VCaP (cell line): Measurements from ENCODE around the gene COG5.

Source experiments
- H3K27ac ChIP-seq: fragments of 450-650 bp; 2 replicates; pipeline ENCODE4 v1.5.1; 2017
- TF ChIP-seq, protein P1 (sequence below): fragments of 450-650 bp; conservative IDR thresholded peaks from 2 replicates; pipeline ENCODE4 v1.5.1; 2017; ENCODE audit warnings: mild to moderate bottlenecking, moderate library complexity

COG5 gene

DNA sequence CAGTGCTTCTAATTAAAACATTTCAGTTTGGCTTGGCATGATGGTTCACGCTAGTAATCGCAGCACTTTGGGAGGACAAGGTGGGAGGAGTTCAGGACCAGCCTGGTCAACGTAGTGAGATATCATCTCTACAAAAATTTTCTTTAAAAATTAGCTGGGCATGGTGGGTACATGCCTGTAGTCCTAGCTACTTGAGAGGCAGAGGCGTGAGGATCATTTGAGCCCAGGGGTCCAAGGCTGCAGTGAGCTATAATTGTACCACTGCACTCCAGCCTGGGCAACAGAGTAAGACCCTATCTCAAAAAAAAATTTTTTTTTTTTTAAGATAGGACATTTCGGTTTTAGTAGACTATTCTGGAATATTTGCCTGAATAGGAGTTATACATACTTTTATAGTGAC is 382.5 kb downstream of the COG5 start:
- no peak overlapping the region for H3K27ac ChIP-seq
- TF ChIP-seq, protein P1, sequence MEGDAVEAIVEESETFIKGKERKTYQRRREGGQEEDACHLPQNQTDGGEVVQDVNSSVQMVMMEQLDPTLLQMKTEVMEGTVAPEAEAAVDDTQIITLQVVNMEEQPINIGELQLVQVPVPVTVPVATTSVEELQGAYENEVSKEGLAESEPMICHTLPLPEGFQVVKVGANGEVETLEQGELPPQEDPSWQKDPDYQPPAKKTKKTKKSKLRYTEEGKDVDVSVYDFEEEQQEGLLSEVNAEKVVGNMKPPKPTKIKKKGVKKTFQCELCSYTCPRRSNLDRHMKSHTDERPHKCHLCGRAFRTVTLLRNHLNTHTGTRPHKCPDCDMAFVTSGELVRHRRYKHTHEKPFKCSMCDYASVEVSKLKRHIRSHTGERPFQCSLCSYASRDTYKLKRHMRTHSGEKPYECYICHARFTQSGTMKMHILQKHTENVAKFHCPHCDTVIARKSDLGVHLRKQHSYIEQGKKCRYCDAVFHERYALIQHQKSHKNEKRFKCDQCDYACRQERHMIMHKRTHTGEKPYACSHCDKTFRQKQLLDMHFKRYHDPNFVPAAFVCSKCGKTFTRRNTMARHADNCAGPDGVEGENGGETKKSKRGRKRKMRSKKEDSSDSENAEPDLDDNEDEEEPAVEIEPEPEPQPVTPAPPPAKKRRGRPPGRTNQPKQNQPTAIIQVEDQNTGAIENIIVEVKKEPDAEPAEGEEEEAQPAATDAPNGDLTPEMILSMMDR, result no peak

DNA sequence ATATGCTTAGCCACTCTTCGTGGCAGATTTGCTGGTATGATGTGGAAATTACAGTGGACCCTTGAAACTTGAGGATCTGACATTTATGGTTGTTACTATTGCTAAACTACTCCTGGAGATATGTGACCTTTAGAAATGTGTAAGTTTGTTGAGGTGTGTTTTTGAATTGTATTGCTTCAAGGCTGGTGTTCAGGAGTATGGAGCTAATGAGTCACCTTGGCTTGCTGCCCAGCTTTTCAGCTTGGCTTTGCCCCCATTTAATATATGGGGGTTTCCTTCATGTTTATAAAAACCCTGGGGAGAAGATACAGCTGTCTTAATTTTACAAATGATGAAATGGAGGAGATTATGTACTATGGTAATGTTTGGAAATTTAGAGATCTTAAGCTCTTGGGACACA is 383.3 kb downstream of the COG5 start:
- H3K27ac ChIP-seq, result no peak overlapping the region
- TF ChIP-seq, protein P1, result no peak

DNA sequence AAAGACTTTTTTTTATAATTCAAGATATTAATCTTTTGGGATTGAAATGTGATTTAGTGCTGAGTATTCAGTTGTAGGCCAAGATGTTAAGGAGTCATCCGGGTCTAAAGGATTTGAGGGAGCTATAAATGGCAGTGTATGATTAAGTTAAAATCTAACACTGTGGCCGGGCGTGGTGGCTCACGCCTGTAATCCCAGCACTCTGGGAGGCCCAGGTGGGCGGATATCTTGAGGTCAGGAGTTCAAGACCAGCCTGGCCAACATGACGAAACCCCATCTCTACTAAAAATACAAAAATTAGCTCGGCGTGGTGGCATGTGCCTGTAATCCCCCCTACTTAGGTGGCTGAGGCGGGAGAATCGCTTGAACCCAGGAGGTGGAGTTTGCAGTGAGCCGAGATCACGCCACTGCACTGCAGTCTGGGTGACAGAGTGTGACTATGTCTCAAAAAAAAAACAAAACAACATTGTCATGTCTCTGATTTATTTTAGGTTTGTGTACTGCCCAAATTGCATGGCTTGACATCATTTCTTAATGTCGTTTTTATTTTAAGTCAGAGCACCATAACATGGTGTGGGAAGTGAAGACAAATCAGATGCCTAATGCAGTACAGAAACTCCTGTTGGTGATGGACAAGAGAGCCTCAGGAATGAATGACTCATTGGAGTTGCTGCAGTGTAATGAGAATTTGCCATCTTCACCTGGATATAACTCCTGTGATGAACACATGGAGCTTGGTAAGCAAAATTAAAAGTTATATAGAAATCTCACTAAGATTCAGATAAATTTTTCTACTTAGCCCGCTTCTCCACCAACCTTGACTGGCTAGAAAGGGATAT is 384.2 kb downstream of the COG5 start:
- TF ChIP-seq, protein P1, result no peak
- H3K27ac ChIP-seq, result no peak overlapping the region

DNA sequence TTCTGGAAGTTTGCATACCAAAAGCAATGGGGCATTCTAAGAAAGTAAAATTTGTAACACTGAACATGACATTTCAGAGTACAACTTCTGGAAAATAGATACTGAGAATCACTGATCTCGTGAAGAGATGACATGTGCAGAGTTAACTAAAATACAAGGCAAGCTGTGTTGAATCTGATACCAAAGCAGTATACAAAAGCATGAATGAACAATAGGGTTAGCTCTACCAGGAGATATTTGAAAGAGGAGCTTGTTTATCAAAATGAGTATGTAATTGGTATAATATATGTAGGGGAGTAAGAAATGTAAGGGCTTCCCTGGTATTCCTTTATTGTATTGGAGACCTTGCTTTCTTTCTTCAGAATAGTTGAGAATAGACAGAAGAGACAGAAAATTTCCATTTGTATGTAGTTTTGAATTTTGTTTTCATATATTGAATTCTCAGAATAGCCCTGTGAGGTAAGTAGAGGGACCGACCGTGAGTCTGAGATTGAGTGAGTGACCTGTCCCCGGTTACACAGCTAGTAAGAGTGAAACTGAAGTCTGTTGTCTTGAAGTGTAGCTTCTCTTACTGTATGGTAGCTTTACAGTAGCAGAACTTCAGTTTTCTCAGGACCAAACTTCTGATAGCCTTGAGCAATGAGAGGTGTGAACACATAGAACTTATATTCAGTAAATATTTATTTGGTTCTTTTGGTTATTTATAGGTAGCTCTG is 389.9 kb downstream of the COG5 start:
- no peak overlapping the region for H3K27ac ChIP-seq
- TF ChIP-seq, protein P1, result no peak

DNA sequence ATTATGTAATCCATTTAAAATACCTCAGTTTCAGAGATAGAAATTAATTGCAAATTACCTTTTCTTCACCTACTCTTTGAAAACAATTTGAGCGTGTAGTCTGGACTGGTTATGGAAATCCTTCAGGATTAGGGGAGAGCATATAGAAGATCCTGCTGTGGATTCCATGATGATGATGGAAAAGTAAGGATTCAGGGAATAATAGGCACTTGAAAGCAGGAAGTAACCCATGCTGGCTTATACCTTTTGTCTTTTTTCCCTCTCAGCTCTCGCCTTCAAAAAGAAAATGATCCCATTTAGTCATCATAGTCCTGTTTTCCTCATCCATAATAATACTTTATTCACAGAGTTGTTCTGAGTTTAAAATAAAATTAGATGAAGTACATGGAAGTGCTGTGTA is 390.5 kb downstream of the COG5 start:
- TF ChIP-seq, protein P1, result no peak
- no peak overlapping the region for H3K27ac ChIP-seq

DNA sequence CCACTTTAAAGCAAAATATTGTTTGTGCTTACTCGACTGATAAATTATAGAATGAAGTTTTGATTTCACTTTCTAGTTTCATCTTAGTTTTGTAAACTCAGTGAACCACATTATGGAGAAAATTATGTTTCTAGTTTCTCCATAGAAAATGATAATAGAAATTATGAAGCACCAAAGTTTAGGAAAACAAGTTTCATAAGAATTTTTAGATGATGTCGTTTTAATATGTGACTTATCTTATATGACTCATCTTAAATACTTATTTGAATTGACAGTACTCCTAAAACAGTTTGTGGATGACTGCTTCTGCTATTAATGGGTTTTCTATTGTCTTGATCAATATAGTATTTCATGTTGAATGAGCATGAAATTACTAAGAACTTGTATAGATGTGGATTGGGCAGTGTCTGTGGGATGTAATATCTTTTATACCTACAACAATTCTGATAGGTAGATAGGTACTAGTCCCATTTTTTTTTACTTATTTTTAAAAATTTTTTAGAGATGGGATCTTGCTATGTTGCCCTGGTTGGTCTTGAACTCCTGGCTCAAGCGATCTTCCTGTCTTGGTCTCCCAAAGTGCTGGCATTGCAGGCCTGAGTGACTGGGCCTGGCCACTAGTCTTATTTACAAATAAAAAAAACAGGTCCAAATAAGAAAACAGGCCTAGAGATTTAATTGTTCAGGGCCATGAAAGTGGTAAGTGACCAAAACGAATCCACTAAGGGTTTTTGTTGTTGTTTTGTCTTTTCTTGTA is 391.3 kb downstream of the COG5 start:
- no peak overlapping the region; the same call in 1 of the 2 replicates for H3K27ac ChIP-seq
- TF ChIP-seq, protein P1, result no peak

DNA sequence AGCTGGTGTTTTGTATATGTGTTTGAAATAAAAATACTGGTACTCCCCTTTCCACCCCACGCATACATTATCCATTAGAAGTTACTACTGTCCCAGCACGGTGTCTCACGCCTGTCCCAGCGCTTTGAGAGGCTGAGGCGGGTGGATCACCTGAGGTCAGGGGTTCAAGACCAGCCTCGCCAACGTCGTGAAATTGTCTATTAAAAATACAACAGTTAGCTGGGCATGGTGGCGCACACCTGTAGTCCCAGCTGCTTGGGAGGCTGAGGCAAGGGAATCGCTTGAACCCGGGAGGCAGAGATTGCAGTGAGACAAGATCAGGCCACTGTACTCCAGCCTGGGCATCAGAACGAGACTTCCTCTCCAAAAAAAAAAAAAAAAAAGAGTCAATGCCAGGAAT is 392.2 kb downstream of the COG5 start:
- TF ChIP-seq, protein P1, result no peak
- peak overlapping the region; percentile 48 for H3K27ac ChIP-seq
